NCI-H82 treated with DMSO at 0.1 percent for 48 hours (cell line): ENCODE data around the gene ASCC3.

ENCODE experiments used
- DNase-seq: peaks from one replicate; lab custom pipeline; 2025; ENCODE audit not compliant: unreplicated experiment; lab: John Stamatoyannopoulos, UW

ASCC3 gene

GRCh38 chr6:100726666-100727065 lies 154.5 kb downstream of the ASCC3 start:
- no peak for DNase-seq

GRCh38 chr6:100724696-100725095 lies 156.4 kb downstream of the ASCC3 start:
- DNase-seq = no peak

- DNase-seq = no peak
Measured at GRCh38 chr6:100724222-100724621, 156.9 kb downstream of the ASCC3 start.

- no peak for DNase-seq
Measured at GRCh38 chr6:100721256-100721655, 159.9 kb downstream of the ASCC3 start.

- DNase-seq = no peak
Measured at GRCh38 chr6:100719883-100720682, 161.0 kb downstream of the ASCC3 start.

- DNase-seq = no peak
Measured at GRCh38 chr6:100712997-100713396, 168.1 kb downstream of the ASCC3 start.

- DNase-seq = no peak
Measured at GRCh38 chr6:100706491-100706890, 174.6 kb downstream of the ASCC3 start.

GRCh38 chr6:100704961-100705360 lies 176.2 kb downstream of the ASCC3 start:
- no peak for DNase-seq

GRCh38 chr6:100701728-100702127 lies 179.4 kb downstream of the ASCC3 start:
- DNase-seq = no peak

GRCh38 chr6:100700009-100700408 lies 181.1 kb downstream of the ASCC3 start:
- DNase-seq = no peak

- no peak for DNase-seq
Measured at GRCh38 chr6:100695445-100695844, 185.7 kb downstream of the ASCC3 start.

- no peak for DNase-seq
Measured at GRCh38 chr6:100693249-100693927, 187.7 kb downstream of the ASCC3 start.

- no peak for DNase-seq
Measured at GRCh38 chr6:100691972-100692371, 189.2 kb downstream of the ASCC3 start.

- no peak for DNase-seq
Measured at GRCh38 chr6:100686216-100686615, 194.9 kb downstream of the ASCC3 start.

- no peak for DNase-seq
Measured at GRCh38 chr6:100685747-100686146, 195.4 kb downstream of the ASCC3 start.

- no peak for DNase-seq
Measured at GRCh38 chr6:100680163-100680562, 201.0 kb downstream of the ASCC3 start.

GRCh38 chr6:100678027-100678426 lies 203.1 kb downstream of the ASCC3 start:
- DNase-seq = no peak

- no peak for DNase-seq
Measured at GRCh38 chr6:100677240-100677639, 203.9 kb downstream of the ASCC3 start.

GRCh38 chr6:100673641-100674040 lies 207.5 kb downstream of the ASCC3 start:
- DNase-seq = no peak

- DNase-seq = no peak
Measured at GRCh38 chr6:100671740-100672139, 209.4 kb downstream of the ASCC3 start.

- DNase-seq = no peak
Measured at GRCh38 chr6:100670056-100670455, 211.1 kb downstream of the ASCC3 start.

GRCh38 chr6:100665041-100665380 lies 216.1 kb downstream of the ASCC3 start:
- no peak for DNase-seq
